HG03575 (cell line): ENCODE measurements around the gene PCAT6.
"Not testable (repeated sequence)": the region's sequence is repeated elsewhere in the genome, so short reads cannot be mapped to it uniquely, and the experiment has no call there.

ENCODE experiments used
- ATAC-seq: cut with Tn5 transposase; IDR thresholded peaks from one replicate; pipeline ENCODE4 v1.9.1; 2021; ENCODE audit not compliant: unreplicated experiment, insufficient number of reproducible peaks, low FRiP score; ENCODE audit errors: extremely low read depth

The PCAT6 gene

DNA sequence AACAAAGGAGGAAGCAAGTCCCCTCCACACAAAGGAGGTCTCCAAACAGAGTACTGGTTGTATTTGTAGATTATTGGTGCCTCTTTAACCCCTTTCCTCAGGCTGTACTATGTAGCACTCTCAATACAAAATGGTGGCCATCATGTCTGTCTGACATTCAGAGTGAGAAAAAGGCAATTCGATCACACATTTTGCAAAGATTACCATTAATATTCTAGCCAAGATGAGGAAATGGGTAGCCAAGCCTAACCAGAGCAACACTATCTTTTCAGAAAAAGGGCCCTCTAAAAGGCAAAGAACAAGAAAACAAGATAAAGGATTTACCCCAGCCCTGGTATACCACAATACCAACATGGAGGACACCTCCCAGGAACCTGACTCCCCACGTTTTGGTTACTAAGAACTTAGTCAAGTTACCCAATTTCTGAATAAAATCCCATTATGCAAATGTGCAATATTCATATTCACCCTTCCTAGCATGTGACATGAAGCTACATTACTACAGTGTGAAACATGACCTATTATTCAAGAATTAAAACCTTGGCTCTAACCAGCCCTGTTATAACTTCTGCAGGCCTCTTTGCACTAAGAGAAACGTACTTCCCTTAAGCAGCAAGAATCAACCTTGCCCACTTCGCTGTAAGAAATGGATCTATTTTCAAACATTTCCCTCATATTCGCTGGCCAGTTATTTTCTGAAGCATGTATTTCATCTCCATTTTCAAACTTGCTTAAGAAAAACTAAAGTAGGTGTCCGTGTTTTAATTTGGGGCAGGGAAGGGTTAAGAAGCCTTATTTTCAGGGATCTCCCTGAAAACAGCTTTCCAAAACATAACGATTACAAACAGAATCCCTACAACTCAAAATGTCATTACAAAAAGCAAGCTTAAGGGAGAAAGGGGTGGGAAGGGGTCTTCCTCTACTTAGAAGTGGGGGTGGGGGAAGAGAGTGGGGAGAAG lies 4.6 kb upstream of the PCAT6 start:
- no peak for ATAC-seq

DNA sequence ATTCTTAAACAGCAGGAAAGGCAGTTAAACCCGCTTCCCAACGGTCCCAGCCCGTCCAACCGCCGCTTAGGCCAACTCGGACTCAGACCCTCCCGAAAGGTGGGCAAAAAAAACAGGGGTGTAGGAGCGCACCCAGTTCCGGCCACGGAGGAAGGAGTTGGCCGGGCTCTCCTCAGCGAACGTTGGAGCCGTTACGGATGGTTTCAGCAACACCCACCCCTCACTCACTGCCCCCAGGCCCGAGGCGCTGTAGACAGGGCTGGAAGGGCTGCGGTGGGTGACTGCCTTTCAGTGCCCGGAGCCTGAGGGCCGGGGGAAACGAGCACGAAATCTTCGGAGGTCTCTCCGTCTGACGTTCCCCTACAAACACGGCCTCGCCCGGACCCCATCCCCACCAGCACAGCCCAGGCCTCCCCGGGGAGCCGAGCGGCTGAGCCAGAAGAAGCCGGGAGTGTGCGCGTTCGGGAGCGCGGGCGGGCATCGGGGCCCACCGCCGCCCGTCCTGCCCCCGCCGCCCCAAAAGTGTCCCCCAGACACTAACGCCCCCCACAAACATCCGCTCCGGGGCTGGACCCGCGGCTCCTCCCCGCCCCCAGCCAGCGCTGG lies 3.8 kb upstream of the PCAT6 start:
- no peak for ATAC-seq

DNA sequence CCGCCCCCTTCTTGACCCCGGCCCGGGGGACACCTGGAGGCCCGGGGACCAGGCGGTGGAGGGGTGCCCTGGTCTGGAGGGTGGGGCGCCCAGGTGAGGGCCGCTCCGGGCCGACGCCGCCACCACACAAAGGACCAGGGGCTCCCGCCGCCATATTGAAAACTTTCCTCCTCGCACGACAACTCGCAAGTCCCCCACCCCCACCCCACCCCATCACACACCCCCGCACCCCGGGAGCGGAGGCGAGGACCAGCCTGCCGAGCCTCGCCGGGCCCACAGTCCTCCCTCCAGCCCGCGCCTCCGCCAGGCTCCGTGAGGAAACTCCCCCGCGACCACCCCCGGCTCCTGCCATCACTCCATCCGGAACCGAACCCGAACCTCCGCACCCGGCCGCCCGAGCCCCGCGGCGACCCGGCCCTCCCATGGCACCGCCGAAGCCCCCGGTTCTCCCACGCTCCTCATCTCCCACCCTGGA lies 3.3 kb upstream of the PCAT6 start:
- ATAC-seq, result no peak

DNA sequence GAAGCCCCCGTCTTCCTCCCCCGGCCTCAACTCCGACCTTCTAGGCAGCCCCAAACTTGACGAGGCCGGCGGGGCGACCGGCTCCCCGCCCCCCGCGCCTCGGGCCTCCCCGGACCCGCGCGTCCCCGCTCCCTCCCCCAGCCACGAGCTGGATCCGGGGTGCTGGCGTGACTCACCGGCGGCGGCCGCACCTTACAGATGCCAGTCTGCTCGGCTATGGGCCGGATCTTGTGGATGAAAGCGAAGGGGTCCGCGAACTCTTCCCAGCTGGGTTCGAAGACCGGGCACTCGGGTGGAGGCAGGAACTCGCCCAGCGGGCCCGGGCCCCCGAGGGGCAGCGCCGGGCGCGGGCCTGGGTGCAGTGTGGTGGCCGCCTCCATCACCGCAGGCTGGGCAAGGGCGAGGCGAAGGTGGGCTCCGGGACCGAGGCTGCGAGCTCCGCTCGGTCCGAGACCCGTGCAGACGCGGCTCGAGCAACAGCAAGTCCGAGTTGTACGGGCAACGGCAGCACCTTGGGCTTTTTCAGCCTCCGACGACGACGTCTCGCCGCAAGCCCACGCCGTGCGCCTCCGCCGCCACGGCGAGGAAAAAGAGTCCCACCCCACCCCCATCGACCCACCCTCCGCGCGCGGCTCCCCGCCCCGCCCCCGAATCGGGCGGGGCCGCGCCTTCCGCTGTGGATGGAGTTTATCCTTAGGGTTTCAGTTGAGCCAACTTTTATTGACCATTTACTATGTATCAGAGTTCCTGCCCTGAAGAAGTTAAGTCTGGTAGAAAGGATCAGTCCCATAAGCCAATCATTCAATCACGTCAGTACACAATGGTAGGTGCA lies 2.6 kb upstream of the PCAT6 start, which contains the start of gene KDM5B:
KDM5B (minus strand) TSS at position 496 of the 832 bp plus-strand sequence; CDS start at position 380, 116 bp downstream.
- ATAC-seq, result no peak

DNA sequence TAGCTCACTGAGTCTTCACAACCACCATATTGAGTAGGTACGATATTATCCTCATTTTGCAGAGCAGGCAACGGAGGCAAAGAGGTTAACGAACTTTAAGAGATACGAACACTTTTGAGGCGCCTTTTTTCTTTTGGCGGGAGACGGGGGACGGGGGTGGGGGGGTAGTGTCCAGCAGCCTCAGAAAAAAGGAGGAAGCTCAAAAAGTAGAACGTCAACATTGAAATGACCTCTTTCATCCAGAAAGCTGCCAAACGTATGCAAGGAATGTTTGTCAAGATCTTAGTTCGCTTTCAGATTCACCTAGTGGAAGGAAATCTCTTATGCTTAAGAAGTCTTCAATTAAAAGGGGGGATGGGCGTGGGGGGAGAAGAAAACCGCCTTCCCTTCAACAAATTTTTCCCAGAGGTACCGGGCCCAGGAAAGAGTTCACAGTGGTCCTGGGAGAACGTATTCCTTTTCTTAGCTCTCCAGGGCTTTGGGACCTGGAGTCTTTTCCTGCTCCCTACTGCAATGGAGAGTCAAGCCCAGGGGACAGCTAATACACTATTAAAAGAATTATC lies 1.1 kb upstream of the PCAT6 start:
- no peak for ATAC-seq

- ATAC-seq, result no peak
Measured at GRCh38 chr1:202810193-202810614, 550 bp upstream of the PCAT6 start.

GRCh38 chr1:202811296-202812175 lies 782 bp downstream of the PCAT6 start:
- ATAC-seq, result no peak

DNA sequence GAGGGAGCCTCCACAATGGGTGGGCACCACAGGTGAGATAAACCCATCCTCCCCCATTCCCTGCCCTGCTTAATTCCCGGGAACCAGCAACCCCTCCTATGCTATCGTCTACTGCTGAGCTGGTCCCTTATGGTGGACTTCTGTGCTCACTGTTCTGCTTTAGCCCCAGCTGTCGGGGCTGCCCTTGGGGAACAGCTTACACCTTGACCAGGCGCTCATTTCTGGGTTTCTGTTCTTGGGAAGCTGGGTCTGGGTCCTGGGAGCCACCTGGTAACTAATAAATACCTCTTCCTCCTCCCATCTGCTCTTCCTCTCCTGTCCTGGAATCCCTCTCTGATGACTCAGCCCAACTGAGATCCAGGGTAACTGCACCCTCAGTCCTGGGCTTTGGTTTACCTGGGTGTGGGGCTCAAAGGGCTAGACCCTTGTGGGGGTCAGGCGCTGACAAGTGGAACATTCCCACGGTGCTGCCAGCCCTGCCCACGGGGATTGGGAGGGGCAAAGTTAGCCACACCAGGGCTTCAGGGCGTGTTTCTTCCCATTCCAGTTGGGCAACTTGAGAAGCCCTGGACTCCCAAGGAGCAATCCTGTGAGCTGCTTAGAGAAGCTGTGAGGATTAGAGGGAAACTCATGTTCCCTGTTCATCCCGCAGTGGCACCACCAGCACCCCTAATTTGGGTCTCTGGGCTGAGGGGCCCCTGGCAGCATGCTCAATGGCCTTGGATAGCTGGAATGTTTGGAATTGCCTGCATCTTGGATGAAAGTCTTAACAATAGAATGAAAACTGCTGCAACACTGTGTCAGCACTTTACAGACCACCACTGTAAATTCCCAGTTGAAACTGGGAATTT lies 1.6 kb downstream of the PCAT6 start:
- ATAC-seq, result no peak

DNA sequence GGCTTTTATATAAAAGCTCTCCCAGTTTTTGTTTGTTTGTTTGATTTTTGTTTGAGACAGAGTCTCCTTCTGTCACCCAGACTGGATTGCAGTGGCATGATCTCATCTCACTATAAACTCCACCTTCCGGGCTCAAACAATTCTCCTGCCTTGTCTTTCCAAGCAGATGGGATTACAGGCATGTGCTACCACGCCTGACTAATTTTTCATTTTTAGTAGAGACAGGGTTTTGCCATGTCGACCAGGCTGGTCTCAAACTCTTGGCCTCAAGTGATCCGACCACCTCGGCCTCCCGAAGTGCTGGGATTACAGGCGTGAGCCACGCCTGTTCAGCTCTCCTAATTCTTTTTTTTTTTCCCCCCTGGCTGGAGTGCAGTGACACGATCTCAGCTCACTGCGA lies 4.4 kb downstream of the PCAT6 start:
- ATAC-seq, result no peak

GRCh38 chr1:202818819-202819218 lies 8.1 kb downstream of the PCAT6 start:
- ATAC-seq, result no peak

GRCh38 chr1:202821467-202821866 lies 10.7 kb downstream of the PCAT6 start:
- no peak for ATAC-seq

DNA sequence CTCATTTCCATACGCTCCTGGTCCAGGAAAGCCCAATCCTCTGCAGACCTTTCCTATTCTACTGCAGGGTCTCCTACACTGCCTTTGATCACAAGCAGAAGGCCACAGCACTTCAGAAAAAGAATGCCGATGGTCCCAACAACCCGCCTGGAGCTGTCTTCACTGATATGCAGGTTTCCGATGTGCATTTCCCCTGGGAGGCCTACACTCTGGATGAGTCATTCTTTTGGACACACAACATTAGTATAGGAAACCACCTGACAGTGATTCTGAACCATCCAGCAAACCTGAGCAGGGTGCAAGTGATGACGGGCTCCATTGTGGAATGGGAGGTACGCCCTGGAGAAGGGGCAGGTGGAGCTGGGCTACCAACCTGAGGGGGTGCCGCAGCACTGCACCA lies 15.0 kb downstream of the PCAT6 start:
- ATAC-seq, result no peak

- not testable (repeated sequence) for ATAC-seq
Measured at GRCh38 chr1:202829223-202829622, 18.5 kb downstream of the PCAT6 start.

DNA sequence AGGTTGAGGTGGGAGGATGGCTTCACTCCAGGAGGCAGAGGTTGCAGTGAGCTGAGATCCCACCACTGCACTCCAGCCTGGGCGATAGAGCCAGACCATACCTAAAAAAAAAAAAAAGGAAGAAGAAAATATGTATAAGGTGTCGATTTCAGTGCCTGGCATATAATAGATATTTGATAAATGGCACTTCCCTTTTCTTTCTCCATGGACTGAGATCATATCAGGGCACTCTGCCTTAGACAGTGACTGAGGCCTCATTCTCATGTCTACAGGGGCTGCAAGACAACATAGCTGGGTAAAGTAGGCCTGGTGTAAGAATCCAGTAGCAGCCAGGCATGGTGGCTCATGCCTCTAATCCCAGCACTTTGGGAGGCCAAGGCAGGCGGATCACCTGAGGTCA lies 21.2 kb downstream of the PCAT6 start:
- ATAC-seq, result no peak

DNA sequence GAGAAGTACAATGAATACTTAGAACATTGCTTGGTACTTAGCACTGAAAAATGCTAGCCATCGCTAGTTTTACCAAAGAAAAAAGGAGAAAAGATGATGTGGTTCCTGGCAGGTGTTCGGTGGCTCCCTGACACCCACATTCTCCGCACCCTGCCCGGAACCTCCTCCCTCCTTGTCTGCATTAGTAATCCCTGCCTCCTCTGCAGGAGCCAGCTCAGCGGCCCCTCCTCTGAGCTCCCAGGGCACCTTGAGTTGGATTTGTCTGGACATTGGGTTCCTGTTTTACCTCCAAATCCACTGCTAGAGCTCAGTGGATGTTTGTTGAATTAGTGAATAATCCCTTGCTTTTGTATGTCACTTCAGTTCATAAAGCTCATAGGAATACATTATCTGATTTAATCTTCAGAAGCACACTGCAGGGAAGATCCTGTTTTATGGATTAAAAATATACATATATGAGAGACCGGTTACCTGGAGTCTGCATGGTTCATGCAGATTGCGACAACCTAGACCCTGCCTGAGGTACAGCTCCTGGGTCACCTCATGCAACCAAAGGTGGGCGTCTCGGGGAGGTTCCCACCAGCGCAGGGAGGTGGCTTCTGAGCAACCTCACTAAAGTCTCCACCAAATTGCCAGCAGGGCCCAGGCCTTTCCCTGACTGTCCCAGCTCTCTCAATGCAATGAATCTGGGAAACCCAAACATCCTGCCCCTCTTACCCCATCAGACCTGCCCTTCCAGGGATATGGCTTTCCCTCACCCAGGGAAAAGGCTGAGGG lies 24.2 kb downstream of the PCAT6 start:
- no peak for ATAC-seq

- ATAC-seq, result no peak
Measured at GRCh38 chr1:202835548-202836072, 24.9 kb downstream of the PCAT6 start.
